ENCODE results near the gene SPI1.
"Not testable (repeated sequence)": the region's sequence is repeated elsewhere in the genome, so short reads cannot be mapped to it uniquely, and the experiment has no call there.

The SPI1 gene

GRCh38 chr11:47337229-47337924 lies 41.0 kb downstream of the SPI1 start:
- no peak for DNase-seq

GRCh38 chr11:47336595-47336994 lies 41.8 kb downstream of the SPI1 start:
- no peak for DNase-seq

DNA sequence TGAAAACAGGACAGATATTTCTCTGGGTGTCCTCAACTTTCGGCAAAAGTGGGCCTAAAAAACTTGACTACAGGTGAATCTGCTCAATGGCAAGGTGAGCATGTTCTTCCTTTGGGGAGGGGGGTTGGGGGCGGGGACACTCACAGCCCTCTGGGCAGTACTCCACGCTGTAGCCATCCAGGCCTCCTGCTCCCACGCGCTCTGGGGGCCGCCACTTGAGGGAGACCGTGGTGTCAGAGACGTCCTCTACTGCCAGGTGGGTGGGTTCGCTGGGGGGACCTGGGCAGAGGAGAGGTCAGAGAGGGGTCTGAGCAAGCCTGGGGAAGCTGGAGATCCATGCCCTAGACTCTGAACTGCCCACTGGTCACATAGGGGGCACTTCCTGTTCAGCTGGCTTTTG lies 42.6 kb downstream of the SPI1 start:
- DNase-seq, result no peak

DNA sequence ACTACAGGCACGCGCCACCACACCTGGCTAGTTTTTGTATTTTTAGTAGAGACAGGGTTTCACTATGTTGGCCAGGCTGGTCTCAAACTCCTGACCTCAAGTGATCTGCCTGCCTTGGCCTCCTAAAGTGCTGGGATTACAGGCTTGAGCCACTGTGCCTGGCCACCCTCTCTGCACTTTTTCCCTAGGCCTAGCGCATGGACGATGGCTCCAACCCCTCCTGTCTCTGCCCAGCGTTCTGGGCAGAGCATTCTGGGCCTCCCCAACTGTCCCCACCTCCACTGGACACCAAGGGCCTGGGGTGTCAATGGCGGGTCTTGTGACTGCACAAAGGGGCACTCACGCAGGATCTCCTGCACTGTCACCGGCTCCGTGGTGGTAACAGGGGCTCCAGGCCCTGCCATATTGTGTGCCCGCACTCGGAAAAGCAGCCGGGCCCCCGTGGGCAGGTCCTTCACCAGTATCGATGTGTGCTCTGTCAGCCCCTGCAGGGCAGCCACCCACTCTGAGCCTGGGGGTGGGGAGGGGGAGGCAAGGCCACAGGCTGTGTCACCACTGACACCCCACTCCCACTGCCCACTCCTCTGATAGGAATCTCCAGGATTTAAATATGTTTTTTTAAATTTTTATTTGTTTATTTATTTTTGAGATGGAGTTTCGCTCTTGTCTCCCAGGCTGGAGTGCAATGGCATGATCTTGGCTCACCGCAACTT lies 43.5 kb downstream of the SPI1 start:
- DNase-seq, result not testable (repeated sequence)

DNA sequence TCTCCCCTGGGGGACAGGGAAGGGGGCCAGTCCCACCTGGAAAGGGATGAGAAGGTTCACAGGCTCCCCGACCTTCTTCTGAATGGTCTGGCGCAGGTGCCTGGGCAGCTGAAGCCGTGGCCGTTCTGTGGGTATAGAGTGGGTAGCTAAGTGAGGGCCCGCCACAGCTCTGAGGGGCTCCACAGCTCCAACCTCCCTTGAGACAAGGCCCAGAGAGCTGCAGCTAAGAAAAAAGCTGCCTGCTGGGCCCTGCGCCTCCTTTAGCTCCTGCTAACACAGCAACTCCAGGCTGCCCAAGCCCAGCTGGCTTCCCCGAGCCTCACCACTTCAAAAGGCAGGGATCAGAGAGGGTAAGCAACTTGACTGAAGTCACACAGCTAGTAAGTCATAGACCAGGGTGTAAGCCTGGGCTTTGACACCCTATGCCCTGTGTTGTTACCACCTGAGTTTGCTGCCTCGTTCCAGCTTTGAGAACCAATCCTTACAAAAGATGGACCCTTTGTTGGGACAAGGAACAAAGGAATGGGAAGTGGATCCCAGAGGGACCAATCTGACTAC lies 44.4 kb downstream of the SPI1 start:
- no peak for DNase-seq

DNA sequence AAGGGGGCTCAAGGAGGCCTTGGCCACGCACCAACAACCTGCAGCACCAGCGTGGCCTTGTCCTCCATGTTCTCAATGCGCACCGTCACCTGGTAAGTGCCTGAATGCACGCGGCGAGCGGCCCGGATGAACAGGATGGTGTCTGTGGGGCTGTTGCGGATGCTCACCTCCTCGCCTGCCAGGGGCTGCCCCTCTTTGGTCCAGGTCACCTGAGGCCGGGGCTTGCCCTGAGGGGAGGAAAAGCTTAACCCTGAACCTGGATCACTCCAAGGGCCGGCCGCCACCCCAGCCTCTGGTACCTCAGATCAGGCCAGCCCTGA lies 44.9 kb downstream of the SPI1 start:
- no peak for DNase-seq

DNA sequence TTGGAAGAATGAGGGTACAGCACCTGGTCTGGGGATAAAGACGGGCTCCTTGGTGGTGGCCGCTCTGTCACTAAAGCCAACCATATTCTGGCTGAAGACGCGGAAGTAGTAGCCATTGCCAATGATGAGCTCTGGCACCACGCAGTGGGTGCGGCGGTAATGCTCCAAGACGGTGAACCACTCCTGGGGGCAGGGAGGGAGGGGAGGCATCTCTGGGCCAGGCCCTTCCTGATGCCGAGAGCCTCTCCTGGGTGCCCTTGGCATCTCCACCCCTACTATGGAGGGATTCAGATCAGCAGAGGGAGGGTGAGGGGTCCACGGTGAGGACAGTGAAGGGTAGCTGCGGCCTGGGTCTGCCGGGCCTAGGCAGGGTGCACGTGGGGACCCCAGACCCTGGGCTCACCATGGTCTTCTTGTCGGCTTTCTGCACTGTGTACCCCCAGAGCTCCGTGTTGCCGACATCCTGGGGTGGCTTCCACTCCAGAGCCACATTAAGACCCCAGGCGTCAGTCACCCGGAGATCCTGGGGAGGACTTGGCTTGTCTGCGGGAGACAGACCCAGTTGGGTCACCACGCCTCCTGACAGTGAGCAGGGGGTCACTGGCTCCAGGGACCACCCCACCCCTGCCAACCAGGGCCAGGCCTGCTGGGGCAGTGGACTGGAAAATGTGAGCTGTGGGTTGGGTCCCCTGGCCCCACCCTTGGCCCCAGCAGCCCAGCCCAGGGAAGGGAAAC lies 45.4 kb downstream of the SPI1 start:
- DNase-seq, result no peak

DNA sequence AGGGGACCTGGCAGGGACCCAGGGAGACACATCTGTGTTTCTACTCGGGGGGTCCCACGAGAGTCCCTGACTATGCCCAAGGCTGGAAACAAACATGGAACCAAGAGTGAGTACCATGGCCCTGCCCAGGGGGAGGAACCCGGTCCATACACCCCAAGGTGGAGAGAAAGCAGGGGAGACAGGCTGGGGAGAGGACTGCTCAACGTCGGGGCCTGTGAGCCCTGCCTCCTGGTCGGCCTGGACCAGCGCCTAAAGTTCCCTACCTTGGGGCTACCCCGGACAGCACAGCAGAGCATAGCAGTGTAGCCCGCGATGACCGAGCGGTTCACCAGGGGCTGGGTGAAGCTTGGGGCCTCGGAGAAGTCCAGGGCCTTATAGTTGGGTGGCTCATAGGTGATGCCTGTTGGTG lies 46.0 kb downstream of the SPI1 start:
- no peak for DNase-seq

DNA sequence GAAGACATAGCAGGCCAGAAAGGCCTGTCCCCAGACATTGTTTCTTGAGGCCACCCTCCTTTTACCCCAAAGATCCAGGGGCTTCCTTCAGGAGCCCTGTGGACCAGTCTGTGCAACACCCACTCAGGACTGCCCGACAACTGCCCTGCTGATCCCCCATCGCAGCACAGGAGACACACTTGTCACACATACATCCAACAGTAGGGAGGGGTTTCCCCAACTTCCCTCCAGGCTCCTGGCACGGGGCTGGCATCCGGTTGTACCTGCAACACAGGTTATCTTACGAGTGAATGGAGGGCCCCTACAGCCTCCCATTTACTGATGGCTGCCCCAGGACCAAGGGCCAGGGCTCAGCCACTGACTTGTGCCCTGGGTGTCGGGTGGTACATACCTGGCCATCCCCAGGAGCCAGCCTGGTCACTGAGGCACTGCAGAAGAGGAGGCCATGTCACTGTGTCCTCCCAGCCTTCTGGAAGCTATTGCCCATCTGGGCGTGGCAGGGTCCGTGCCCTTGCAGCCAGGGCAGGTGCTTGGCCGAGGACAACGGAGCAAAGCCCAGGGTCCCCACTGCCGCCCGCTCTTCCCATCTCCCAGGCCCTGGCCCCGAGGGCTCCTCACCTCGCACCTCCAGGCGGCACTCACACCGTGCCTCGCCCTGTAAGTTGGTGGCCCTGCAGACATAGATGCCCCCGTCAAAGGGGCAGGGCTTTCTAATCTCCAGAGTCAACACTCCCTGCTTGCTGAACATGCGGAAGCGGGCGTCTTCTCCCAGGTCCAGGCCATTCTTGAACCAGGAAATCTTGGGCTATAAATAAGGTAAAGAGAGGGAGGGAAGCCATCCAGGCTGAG lies 46.7 kb downstream of the SPI1 start:
- DNase-seq, result no peak

DNA sequence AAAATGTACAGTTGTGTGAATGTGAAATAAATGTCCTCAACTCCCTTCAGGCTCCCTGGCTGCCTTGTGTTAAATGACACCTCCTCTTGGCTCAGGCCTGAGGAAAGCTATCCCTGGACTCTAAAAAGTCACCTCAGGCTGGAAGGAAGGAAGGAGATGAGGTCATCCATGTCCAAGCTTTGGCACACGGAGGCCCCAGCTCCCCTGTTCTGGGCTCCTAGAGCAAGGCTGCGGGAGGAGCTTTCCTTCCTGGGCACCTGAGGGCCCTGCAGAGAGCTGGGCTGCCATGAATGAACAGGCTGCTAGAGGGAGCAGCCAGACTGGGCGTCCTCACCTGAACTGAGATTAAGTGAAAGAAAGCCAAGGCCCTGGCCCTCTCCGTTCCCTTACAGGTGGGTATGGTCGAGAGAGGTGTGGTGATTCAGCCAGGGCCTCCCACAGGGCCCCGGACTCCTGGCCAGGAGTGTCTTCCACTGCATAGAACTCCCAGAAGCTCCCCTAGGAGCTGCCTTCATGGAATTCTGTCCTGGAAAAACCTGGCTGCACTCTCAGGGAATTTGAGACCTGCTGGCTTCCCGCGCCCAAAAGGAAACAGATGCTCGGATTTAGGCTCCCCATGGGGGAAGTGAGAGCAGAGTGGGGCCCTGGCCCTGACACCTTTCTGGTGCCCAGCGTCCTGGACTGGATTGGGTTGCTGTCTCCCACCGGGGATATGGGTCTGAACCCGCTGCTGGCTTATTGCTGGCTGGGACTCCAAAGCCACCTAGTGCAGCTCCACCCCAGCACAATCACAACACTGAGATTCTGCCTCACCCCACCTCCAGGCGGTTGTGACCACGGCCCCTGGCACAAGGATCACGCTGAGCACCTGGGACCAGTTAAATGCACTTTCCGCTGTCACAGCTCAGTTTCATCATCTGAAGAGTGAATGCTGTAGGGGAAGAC lies 48.1 kb downstream of the SPI1 start:
- DNase-seq, result no peak

- no peak for DNase-seq
Measured at GRCh38 chr11:47329431-47329986, 48.8 kb downstream of the SPI1 start.

- no peak for DNase-seq
Measured at GRCh38 chr11:47328449-47329390, 49.6 kb downstream of the SPI1 start.

DNA sequence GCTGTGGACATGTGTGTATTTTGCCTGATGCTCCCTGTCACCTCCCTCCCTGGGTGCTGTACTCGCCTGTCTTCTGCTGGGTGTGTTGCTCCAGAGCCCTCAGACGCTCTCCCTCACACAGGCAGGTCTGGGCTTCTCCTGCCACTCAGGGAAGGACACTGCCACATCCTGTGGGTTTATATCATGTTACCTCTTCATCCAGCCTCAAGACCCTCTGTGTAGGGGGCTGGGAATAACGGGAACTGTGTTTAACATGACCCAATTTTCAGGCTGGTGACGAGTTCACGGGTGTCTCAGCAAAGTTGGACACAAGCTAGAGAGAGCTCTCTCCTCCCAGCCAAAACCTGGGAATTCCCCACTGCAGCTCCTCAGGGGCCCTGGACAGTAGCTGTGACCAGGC lies 50.4 kb downstream of the SPI1 start:
- DNase-seq, result no peak

DNA sequence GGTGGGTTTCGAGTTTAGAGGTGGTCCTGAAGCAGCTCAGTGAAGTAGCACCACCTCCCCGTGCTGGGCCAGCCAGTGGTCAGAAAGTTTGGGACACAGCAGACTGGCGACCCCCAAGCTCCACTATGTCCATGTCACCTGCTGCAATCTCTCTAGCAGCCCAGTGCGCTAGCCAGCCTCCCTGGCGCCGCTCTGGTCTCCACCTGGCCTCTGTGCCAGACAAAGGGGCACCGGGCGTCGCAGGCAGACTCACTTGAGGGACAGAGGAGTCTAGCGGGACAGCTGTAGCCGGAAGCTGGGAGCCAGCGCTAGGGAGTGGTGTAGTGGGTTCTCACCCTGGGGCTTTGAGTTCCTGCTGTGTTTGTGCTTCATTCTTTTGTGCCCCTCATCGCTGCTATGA lies 51.3 kb downstream of the SPI1 start:
- no peak for DNase-seq

DNA sequence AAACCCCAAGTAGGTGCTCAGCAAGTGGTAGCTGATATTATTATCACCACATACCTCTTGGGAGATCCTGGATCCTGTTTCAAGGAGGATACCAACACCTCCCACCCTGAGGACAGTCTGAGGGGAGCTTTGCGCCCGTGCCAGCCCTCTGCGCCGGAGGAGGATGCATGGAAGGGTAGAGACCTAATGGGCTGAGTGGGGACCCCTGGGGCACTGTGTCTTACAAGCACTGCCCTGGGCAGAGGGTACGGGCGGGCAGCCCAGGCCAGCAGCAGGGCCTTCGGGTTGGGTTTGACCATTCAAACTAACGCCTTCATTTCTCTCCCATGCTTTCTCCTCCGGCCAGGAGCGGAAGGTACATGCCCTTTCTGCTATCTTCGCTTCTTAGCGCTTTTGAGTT lies 52.1 kb downstream of the SPI1 start:
- no peak for DNase-seq

- no peak for DNase-seq
Measured at GRCh38 chr11:47325271-47326041, 52.9 kb downstream of the SPI1 start.

DNA sequence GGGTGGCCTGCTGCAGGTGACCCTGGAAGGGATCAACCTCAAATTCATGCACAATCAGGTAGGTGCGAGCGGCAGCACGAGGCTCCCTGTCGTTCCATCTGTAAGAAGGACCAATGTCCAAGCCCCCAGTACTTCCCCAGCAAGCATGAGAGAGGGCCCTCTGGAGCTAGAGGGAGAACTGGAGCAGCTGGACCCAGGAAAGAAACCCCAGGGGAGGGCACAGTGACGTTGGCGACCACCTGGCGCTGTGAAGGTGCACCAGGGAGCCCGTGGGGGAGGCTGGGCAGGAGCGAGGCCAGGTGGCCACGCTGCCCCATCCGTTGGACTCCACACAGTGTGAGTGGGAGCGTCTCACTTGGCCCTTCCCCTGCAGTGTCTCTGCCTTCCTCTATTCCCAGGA lies 53.8 kb downstream of the SPI1 start:
- no peak for DNase-seq

- no peak for DNase-seq
Measured at GRCh38 chr11:47318166-47318565, 60.2 kb downstream of the SPI1 start.

Measured in fibroblast of skin of scalp (primary cell).